ENCODE measurements around the gene TMEM250.

The TMEM250 gene, protein sequence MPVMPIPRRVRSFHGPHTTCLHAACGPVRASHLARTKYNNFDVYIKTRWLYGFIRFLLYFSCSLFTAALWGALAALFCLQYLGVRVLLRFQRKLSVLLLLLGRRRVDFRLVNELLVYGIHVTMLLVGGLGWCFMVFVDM

DNA sequence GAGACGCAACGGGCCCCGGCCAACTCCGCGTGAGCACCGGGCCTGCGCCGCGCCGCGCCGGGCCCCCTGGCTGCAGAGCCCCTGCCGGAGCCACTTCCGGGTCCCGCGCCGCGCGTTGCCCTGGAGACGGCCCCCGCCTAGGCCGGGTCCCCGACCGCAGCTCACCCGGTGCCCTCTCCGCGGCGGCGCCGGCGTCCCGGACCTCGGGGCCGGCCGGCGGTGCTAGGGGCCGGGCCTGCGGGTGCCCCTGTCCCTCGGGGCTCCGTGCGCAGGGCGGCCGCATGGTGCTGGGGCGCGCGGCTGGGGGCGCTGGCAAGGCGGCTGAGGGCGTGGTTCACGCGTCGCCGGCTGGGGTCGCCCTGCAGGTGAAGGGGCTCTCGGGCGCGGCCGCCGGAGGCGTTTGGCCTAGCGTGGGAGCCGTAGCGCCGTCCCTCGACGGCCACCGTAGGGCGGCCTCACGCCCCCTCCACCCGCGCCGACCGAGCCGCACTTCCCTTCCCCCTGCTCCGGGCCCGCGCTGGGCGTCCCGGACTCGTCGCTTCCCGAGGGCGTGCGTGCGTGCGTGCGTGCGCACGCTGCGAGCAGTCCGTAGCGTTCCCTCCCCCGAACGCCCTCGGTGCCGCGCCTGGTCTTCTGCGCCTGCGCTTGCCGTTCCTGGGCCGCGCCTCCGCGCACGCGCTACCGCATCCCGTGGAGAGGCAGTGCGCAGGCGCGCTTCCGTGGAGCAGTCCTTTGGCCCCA lies at the start of gene TMEM250:
TMEM250 (minus strand) TSS at position 556 of the 741 bp plus-strand sequence. CDS start 1,975 bp downstream, outside the sequence.
- no peaks in the 10 kb centered on the region for H3K27me3 ChIP-seq (ENCODE audit: control insufficient read depth, insufficient read depth, low read length)
- peaks cover 6% of the 10 kb centered on the region for H3K36me3 ChIP-seq (ENCODE audit: control insufficient read depth, insufficient read depth, low read length)
- H3K9me3 ChIP-seq (ENCODE audit: control insufficient read depth, insufficient read depth, low read length): no peaks in the 10 kb centered on the region
- H3K4me1 ChIP-seq (ENCODE audit: control insufficient read depth, insufficient read depth, low read length): peaks cover 4% of the 10 kb centered on the region
- peak within 1 kb of the TSS; percentile 59 for H3K4me3 ChIP-seq (ENCODE audit: low read length)
- WGBS (ENCODE audit: insufficient coverage, insufficient read length): no CpG with 5 or more reads among the region's 112 CpGs
- peak; percentile 93 for DNase-seq (ENCODE audit: low read depth, low spot score)
- H3K27ac ChIP-seq (ENCODE audit: low read length): no peak within 1 kb of the TSS

DNA sequence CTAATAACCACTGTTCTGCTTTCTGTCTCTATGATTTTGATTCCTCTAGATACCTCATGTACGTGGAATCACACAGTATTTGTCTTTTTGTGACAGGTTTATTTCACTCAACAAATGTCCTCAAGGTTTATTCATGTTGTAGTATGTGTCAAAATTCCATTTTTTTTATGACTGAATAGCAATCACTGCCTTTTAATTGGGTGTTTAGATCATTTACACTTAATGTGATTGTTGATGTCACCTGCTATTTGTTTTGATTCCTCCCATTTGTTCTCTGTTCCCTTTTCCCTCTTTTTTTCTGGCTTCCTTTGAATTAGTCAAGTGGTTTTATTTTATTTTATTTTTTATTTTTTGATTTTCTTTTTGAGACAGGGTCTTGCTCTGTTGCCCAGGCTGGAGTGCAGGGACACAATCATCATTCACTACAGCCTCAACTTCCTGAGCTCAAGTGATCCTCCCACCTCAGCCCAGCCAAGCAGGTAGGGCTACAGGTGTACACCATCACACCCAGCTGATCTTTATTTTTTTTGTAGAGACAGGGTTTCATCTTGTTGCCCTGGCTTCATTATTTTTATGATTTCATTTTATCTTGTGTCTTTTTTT lies 44.7 kb upstream of the TMEM250 start:
- no CpG with 5 or more reads among the region's 1 CpG for WGBS (ENCODE audit: insufficient coverage, insufficient read length)
- no peaks in the 10 kb centered on the region for H3K27me3 ChIP-seq (ENCODE audit: control insufficient read depth, insufficient read depth, low read length)
- DNase-seq (ENCODE audit: low read depth, low spot score): no peak

DNA sequence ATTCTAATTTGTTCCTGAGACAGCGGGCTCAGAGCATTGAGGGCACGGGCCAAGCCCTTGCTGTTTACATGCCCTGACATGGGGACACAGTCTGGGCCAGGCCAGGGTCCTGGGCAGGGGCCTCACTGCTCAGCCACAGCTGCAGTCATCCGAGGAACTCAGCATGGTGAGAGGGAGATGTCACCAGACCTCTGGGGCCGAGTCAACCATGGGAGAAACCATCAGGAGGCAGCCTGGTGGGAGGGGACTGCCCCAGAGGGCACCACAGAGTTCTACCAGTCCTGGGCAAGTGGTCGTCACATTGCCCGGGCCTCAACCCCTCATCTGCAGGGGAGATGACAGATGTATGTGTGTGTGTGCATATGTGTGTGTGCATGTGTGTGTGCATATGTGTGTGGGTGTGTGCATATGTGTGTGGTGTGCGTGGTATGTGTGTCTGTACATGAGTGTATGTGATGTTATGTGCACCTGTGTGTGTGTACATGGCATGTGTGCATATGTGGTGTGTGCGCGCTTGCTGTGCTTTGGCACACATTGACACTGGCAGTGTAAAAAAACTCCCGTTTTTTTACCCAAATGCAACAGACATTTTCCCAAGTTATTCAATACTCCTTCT lies 42.4 kb upstream of the TMEM250 start:
- H3K27me3 ChIP-seq (ENCODE audit: control insufficient read depth, insufficient read depth, low read length): no peaks in the 10 kb centered on the region
- no peak overlapping the region for H3K27ac ChIP-seq (ENCODE audit: low read length)
- WGBS (ENCODE audit: insufficient coverage, insufficient read length): no CpG with 5 or more reads among the region's 10 CpGs

More for the DNA sequence above, 44.7 kb upstream of the TMEM250 start:
- no peaks in the 10 kb centered on the region for H3K4me1 ChIP-seq (ENCODE audit: control insufficient read depth, insufficient read depth, low read length)
- H3K9me3 ChIP-seq (ENCODE audit: control insufficient read depth, insufficient read depth, low read length): no peaks in the 10 kb centered on the region
- no peak overlapping the region for H3K4me3 ChIP-seq (ENCODE audit: low read length)
- no peak overlapping the region for H3K27ac ChIP-seq (ENCODE audit: low read length)
- no peaks in the 10 kb centered on the region for H3K36me3 ChIP-seq (ENCODE audit: control insufficient read depth, insufficient read depth, low read length)

DNA sequence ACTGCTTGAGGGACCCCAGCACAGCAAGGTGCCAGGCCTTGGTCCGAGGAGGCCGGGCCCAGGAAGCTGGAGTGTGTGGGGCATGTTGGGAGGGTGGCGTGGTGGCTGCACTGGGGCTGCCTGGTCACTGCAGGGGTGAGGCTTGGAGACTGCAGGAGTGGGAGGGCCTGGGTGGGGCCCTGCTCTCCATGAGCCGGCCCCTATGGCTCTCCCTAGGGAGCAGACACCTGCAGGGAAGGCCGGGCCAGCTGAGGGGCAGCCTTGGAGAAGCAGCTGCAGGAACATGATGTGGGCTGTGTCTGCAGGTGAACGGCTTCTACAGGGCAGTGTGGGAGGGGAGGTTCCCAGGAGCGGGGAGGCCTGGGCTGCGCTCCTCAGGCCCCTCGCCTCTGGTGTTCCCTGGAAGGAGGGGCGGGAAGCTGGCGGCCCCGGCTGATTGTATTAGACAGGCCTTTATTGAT lies 41.7 kb upstream of the TMEM250 start:
- H3K9me3 ChIP-seq (ENCODE audit: control insufficient read depth, insufficient read depth, low read length): no peaks in the 10 kb centered on the region
- H3K4me1 ChIP-seq (ENCODE audit: control insufficient read depth, insufficient read depth, low read length): no peaks in the 10 kb centered on the region
- H3K4me3 ChIP-seq (ENCODE audit: low read length): no peak overlapping the region
- WGBS (ENCODE audit: insufficient coverage, insufficient read length): no CpG with 5 or more reads among the region's 12 CpGs
- DNase-seq (ENCODE audit: low read depth, low spot score): no peak
- no peaks in the 10 kb centered on the region for H3K27me3 ChIP-seq (ENCODE audit: control insufficient read depth, insufficient read depth, low read length)
- no peaks in the 10 kb centered on the region for H3K36me3 ChIP-seq (ENCODE audit: control insufficient read depth, insufficient read depth, low read length)
- no peak overlapping the region for H3K27ac ChIP-seq (ENCODE audit: low read length)

More for the DNA sequence above, 42.4 kb upstream of the TMEM250 start:
- Histone ChIP-seq H3K4me3 (ENCODE audit: low read length) (no peak overlapping the region), H3K36me3 (ENCODE audit: control insufficient read depth, insufficient read depth, low read length) (no peaks in the 10 kb centered on the region), H3K4me1 (ENCODE audit: control insufficient read depth, insufficient read depth, low read length) (no peaks in the 10 kb centered on the region), H3K9me3 (ENCODE audit: control insufficient read depth, insufficient read depth, low read length) (no peaks in the 10 kb centered on the region)
- DNase-seq (ENCODE audit: low read depth, low spot score): no peak

DNA sequence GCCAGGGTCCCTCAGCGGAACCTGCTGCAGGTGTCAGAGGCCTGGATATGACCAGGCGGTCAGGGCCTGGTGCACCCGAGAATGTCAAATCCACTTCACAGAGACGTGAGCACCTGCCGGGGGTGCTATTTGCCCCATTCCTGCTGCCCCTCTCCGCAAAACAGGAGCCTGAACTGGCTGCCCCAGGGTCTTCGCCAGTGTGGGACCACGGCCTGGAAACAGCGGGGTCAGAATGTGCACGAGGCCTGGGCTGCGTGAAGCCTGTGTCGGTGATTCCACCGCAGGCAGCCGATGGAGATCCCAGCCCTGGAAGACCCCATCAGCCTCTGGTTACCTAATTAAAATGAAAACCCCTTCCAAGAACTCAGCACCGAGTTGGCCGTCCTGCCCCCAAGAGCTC lies 41.2 kb upstream of the TMEM250 start:
- H3K4me3 ChIP-seq (ENCODE audit: low read length): no peak overlapping the region
- no peaks in the 10 kb centered on the region for H3K4me1 ChIP-seq (ENCODE audit: control insufficient read depth, insufficient read depth, low read length)
- no peak overlapping the region for H3K27ac ChIP-seq (ENCODE audit: low read length)
- DNase-seq (ENCODE audit: low read depth, low spot score): no peak
- H3K27me3 ChIP-seq (ENCODE audit: control insufficient read depth, insufficient read depth, low read length): no peaks in the 10 kb centered on the region
- H3K36me3 ChIP-seq (ENCODE audit: control insufficient read depth, insufficient read depth, low read length): no peaks in the 10 kb centered on the region
- H3K9me3 ChIP-seq (ENCODE audit: control insufficient read depth, insufficient read depth, low read length): no peaks in the 10 kb centered on the region
- WGBS (ENCODE audit: insufficient coverage, insufficient read length): no CpG with 5 or more reads among the region's 16 CpGs

DNA sequence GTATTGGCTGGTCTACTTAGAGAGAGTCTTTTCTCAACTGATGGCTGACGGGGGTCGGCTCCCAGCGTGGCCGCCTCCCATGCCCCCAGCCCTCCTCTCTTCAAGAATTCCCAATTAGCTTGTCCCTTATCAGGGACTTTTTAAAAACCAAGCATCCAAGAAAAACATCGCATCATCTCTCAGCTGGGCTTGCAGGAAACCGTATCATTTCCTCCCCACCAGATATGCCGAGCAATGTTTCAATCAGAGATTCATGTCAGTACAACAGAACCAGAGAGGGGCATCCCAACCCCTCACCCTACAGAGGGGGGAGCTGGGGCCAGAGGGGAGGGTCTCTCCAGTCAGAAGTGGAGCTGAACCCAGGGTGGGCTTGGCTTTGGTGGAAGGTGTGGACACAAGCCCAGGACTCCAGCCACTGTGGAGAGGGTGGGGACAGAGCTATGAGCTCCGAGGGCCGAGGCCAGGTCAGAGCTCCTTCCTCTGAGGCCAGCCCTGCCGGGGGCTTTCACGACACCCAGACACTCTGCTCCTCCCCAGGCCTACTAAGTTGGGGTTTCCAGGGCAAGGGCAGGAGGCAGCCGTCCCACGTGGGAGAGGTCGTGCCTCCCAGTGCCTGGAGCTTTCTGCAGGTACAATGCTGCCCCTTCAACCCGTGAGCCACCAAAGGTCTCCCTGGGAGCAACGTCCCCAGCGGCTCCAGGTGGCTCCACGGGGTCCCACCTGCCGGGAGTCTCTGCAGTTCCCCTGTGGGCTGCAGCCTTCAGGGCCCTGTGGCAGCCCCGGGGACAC lies 39.0 kb upstream of the TMEM250 start:
- no peak overlapping the region for H3K27ac ChIP-seq (ENCODE audit: low read length)
- DNase-seq (ENCODE audit: low read depth, low spot score): no peak
- H3K27me3 ChIP-seq (ENCODE audit: control insufficient read depth, insufficient read depth, low read length): no peaks in the 10 kb centered on the region
- no peaks in the 10 kb centered on the region for H3K9me3 ChIP-seq (ENCODE audit: control insufficient read depth, insufficient read depth, low read length)
- no peaks in the 10 kb centered on the region; the same call in 1 of the 2 replicates for H3K36me3 ChIP-seq (ENCODE audit: control insufficient read depth, insufficient read depth, low read length)
- no CpG with 5 or more reads among the region's 20 CpGs for WGBS (ENCODE audit: insufficient coverage, insufficient read length)
- no peaks in the 10 kb centered on the region; the same call in 1 of the 2 replicates for H3K4me1 ChIP-seq (ENCODE audit: control insufficient read depth, insufficient read depth, low read length)
- H3K4me3 ChIP-seq (ENCODE audit: low read length): no peak overlapping the region

DNA sequence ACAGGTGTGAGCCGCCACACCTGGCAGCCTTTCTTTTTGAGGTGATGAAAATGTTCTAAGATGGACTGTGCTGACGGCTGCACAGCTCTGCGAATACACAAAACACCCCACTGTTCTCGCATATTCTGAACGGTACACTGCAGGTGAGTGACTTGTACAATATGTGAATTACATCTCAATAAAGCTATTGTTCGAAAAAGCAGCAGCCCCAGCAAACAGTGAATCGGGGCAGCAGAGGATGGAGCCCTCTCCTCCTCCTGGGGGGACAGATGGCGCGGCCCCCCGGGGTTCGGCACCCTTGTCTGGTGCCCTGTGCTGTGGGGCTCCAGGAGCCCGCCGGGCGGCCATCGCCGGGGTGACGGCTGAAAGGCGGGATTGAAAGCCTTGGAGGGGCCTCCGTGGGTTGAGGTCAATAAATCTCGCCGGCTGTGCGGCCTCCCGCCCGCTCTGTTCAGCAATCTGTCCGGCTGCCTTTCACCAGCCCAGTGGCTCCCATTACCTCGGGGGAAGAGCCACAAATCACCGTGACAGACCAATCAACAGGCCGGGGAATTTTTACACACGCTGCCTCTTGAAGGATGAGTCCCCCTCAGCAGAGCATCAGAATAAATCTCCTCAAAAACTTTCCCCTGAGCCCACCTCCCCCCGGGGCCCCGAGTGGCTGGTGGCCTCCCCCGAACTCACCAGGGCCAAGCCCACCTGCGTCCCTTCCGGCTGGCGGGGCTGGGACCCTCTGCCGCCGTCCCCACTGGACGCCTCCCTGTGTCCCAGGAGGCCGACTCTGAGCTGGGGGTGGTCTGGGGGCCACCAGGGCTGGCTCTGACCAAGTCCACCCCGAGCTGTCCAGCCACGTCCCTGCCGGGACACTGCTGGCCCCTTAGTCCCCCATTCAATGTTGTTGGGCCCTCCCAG lies 37.8 kb upstream of the TMEM250 start:
- no peak overlapping the region for H3K4me3 ChIP-seq (ENCODE audit: low read length)
- H3K4me1 ChIP-seq (ENCODE audit: control insufficient read depth, insufficient read depth, low read length): peaks cover 3% of the 10 kb centered on the region
- no peak overlapping the region for H3K27ac ChIP-seq (ENCODE audit: low read length)
- WGBS (ENCODE audit: insufficient coverage, insufficient read length): no CpG with 5 or more reads among the region's 42 CpGs
- H3K9me3 ChIP-seq (ENCODE audit: control insufficient read depth, insufficient read depth, low read length): no peaks in the 10 kb centered on the region
- no peak for DNase-seq (ENCODE audit: low read depth, low spot score)
- no peaks in the 10 kb centered on the region; the same call in 1 of the 2 replicates for H3K36me3 ChIP-seq (ENCODE audit: control insufficient read depth, insufficient read depth, low read length)
- no peaks in the 10 kb centered on the region for H3K27me3 ChIP-seq (ENCODE audit: control insufficient read depth, insufficient read depth, low read length)

DNA sequence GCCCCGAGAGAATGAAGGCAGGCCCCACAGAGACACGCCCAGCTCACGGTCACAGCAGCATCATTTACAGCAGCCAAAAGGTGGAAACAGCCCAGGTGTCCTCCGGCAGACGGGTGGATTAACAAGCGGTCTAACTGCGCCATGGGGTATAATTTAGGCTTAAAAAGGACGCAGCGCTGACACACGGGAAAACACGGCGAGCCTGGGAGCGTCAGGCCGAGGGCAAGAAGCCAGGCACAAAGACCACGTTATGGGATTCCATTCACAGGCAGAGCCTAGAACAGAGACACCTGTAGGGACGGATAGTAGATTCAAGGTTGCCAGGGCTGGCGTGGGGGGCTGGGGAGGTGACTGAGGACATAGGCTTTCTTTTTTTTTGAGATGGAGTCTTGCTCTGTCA lies 36.9 kb upstream of the TMEM250 start:
- no CpG with 5 or more reads among the region's 17 CpGs for WGBS (ENCODE audit: insufficient coverage, insufficient read length)
- Histone ChIP-seq H3K9me3 (ENCODE audit: control insufficient read depth, insufficient read depth, low read length) (no peaks in the 10 kb centered on the region), H3K4me3 (ENCODE audit: low read length) (no peak overlapping the region), H3K36me3 (ENCODE audit: control insufficient read depth, insufficient read depth, low read length) (no peaks in the 10 kb centered on the region; the same call in 1 of the 2 replicates), H3K27ac (ENCODE audit: low read length) (no peak overlapping the region), H3K4me1 (ENCODE audit: control insufficient read depth, insufficient read depth, low read length) (peaks cover 6% of the 10 kb centered on the region), H3K27me3 (ENCODE audit: control insufficient read depth, insufficient read depth, low read length) (no peaks in the 10 kb centered on the region)
- DNase-seq (ENCODE audit: low read depth, low spot score): no peak

DNA sequence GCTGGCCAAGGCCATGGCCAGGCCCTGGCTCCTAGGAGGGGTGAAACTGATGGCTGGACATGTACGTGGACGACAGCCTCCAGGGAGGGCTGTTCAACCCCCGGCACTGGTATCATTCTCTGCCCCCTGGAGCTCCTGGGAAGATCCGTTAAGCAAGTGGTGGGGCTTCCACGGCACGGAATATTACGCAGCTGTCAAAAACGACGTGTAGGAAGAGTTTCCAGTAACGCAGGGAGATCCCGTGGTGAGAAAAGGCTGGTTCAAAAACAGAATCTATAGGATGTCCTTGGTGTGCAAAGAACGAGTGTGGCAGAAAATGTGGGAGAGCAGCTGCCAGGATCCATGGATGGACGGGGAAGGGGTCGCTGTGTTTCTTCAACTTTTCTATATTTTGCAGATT lies 36.3 kb upstream of the TMEM250 start:
- Histone ChIP-seq H3K27ac (ENCODE audit: low read length) (no peak overlapping the region), H3K4me3 (ENCODE audit: low read length) (no peak overlapping the region), H3K4me1 (ENCODE audit: control insufficient read depth, insufficient read depth, low read length) (peaks cover 6% of the 10 kb centered on the region), H3K9me3 (ENCODE audit: control insufficient read depth, insufficient read depth, low read length) (no peaks in the 10 kb centered on the region), H3K36me3 (ENCODE audit: control insufficient read depth, insufficient read depth, low read length) (no peaks in the 10 kb centered on the region; the same call in 1 of the 2 replicates), H3K27me3 (ENCODE audit: control insufficient read depth, insufficient read depth, low read length) (no peaks in the 10 kb centered on the region)
- no peak for DNase-seq (ENCODE audit: low read depth, low spot score)
- no CpG with 5 or more reads among the region's 14 CpGs for WGBS (ENCODE audit: insufficient coverage, insufficient read length)

Measured in iPS DF 6.9 (cell line).